AG20443 (cell line): ENCODE data around the gene MYZAP.
A peak's percentile ranks its signal among the peaks of the same experiment; 100 is the strongest.

ENCODE experiments used
- DNase-seq: peaks from one replicate; pipeline ENCODE4 v3.0.0; 2012; ENCODE audit warnings: low spot score, mixed read lengths

MYZAP gene

DNA sequence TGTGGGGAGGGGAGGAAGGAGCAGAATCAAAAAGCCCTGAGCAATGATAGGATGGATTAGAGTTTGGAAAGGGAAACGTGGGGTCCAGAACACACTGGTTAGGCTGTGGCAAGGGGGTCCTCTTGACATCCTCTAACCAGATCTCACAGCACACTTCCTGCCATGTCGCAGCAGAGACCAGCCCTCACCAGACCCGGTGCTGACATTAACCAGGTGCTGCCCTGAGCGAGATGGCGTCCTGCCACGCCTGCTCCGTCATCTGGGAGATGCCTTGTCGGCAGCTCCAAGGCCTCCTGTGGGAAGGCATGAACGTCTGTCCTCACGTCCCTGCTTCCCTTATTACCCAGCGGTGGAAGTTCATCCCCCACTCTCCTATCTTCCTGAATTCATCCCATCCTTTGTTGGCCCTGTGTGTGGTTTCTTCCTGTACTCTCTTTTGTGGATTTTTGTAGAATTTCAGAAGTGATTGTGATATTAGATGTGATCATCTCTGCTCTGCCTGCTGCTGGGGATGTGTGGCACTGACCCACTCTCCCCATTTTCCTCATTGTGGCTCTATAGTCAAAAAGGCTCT, 29.4 kb upstream of the MYZAP start:
- no peak for DNase-seq

DNA sequence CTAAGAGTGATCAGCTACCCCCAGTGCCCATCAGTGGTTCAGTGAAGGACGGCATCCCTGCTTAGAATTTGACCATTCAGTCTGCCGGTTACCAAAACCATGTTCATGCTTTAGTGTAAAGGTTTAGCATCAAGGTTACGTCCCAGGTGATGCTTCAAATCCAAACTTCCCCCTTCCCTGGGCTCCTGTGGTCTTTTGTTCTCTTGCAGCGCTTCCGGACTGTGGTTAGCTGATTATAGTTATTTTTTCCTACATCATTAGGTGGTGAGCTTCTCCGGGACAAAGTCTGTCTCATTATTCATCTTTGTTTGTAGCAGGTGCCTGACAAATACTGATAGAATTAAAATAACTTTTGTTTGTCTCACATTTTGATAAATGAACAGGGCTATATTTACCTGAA, 28.3 kb upstream of the MYZAP start:
- no peak for DNase-seq

DNA sequence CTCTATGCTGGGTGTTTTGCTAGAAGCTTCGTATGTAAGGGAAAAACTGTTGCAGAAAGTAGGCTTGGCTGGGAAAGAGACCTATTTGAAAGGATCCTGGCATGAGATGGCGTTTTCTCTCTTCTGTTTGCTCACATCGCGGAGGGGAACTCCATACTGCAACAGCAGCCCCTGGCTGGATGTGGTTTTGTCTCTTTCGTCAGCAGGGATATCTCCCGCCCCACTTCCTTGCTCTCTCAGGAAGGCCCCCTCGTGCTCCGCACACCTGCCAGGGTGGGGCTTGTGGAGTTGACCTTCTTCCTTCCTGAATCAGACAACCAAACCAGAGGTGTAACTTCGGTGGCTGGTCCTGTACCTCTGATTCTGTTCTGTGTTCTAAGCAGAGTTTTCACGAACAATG, 26.4 kb upstream of the MYZAP start:
- no peak for DNase-seq

DNA sequence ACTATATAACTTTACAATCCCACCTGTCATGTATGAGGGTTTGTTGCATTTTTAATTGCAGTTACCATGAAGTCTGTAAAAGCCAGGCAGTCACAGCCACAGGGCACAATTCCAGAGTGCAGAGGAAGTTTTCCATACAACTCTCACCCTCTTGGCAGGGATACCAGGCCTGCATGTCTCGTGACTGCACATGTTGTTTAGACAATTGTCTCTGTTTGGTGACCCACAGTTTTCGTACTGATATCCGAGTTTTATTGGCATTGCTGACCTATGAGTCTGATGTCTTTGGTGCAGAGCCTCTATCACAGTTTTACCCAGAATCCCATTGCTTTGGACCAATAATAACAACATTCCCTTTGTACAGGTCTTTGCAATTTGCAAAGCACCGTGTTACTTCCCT, 24.9 kb upstream of the MYZAP start:
- no peak for DNase-seq

DNA sequence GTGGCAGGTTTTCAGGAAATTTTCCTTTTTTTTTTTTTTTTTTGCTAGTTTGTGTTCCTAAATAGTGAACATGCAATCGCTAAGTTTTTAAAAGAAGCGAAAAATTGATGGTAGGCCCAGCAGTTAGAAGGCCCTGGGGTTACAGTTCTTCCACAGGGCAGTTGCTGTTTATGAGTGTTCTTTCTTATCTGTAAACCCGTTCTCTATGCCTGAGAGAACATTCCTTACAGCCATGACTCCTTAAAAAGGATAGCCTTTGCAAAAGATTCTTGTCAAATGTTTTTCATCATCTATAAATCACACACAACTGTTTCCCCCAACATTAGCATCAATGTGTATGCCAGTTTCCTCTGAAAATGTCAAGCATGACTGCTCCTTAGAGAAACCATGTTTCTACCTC, 23.8 kb upstream of the MYZAP start:
- no peak for DNase-seq

DNA sequence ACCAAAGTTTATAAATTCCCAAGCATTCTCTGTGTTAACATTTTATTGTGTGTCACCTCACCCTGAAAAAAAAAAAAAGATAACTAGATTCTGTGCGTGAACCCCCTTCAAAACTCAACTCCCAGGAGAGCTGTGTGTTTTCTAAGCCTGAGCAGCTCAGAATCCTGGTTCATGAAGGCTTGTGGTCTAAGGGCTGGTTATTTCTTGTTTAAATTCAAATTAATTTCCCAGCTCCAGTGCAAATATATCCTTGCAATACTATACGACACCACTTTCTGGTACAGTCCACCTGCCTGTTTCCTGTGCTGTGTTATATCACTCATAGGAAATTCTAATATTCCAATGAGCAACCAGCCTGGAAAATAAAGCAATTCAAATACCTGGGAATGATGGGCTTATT, 23.4 kb upstream of the MYZAP start:
- no peak for DNase-seq

DNA sequence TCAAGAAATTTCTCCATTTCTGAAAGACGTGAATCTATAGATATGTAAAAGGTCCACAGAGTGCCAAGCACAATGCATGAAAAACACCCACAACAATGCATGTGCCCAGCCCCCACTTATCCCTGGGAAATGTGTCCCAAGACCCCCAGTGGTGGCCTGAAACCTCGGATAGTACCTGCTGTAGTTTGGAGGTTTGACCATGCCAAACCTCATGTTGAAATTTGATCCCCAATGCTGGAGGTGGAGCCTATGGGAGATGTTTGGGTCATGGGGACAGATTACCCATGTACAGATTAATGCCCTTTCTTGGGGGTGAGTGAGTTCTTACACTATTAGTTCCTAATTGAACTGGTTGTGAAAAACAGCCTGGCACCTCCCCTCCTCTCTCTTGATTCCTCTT, 21.4 kb upstream of the MYZAP start:
- DNase-seq: no peak

DNA sequence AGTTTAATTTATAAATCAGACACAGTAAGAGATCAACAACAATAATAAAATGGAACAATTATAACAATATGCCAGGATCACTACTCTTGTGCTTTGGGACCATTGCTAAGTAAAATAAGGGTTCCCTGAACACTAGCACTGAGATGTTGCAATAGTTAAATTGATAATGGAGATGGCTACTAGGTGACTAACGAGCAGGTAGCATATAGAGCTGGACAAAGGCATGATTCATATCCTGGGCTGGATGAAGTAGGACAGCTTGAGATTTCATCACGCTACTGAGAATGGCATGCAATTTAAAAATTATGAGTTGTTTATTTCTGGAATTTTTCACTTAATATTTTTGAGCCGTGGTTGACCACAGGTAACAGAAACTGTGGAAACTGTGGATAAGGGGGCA, 20.7 kb upstream of the MYZAP start:
- DNase-seq: no peak

DNA sequence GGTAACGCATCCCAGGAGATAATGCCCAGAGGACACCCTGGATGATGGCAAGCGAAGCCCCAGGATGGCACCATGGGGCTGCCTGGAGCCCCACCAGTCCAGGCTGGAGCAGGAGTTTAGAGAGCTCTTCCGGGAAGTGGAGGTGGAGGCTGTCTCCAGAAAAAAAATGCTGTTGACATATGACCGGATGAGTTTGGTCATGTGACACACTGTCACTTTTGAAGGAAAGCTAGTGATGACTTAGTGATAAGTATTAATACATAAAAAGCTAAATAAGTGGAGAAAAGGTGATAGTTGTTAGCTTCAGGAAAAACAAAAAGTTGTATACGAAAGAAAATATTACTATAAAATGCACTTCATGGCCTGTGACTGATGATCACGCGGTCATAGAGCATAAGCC, 20.0 kb upstream of the MYZAP start:
- DNase-seq: no peak

DNA sequence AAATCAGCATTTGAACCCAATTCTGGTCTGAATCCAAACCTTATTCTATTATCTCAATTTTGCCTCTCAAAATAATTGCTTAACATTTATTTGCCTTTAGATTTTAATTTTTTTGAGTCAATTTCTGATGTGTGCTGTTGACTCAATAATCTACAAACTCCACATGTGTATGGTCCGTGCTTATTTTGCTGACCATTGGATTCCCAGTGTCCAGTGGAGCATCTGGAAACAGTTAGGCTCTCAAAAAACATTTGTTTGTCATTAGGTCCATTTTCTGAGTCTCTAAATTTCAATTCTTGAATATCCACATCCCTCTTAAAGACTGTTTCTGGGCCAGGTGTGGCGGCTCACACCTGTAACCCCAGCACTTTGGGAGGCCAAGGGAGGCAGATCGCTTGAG, 19.2 kb upstream of the MYZAP start:
- DNase-seq: peak; percentile 52

DNA sequence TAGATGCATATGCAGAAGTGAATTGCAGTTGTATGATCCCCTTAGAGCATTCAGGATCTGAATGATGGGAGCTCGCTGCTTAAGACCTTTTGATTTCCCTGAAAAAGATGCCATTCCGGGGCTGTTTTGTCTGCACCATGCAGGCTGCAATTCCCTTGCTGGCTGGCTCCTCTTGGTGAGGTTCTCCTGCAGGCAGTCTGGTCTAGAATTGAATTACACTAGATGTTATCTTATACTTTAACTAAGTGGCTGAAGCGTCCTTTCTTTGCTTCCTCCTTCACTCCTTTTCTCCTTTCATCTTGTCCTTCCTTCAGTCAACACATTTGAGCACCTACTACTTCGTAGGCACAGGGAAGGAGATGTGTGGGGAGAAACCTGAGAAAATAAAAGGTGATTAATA, 18.6 kb upstream of the MYZAP start:
- no peak for DNase-seq

DNA sequence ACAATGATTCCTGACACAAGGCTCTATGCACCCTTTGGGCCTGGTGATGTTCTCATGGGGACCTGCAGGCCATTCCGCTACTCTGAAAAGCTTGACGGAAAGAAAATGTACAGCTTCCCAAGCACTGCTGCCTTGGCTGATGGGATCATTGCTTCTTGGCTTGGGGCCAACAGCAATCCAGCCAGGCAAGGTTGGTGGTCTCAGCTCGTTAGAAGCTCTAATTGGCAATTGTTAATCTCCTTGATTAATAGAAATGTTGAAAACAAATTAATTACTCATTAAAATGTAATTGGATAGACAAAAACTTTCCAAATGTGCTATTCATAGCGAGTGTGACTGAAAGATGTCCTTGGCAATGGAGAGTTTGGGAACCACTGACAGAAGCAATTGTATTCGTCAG, 16.3 kb upstream of the MYZAP start:
- no peak for DNase-seq

DNA sequence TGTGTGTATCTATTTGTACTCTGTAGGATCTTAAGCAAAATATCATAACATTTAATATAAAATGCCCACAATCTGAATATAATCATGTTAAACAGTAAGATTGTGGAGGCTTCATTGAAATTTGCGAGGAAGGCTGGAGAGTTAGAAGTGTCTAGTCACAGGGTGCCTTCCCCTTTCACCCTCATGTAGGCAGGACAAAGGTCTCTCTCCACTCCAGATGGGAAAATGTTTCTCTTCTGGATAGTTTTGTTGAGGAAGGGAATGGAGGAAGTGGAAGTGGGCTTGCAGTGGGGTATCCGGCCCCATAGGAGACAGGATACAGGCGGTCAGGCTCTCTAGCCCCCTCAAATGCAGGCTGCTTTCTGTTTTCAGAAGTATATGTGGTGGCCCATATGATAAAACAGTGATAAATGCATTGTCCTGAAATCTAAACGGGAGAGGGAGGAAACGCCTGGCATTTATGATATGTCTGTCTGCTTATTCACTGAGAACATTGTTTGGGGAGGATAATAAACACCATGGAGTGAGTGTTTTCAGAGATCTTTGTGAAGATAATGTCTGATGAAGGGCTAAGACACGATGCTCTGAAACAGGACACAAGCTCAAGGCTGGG, 13.3 kb upstream of the MYZAP start:
- DNase-seq: no peak

DNA sequence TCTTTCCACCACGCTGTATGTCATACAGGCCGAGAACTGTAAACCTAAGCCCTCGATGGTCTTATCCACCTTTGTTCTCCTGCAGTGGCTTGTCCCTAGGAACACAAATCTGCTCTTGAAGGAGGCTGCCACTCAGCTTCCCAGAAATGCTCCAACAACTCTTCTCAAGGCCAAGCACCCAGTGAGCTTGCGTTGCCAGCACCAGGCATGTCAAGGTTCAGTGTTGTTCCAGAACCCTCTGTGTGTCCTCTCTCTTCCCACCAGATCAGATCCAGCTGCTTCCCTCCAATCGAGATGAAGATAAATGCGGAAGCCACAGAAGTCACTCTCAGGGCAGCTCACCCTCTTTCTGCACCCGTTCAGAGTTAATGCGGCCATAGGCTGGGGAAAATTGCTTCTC, 11.3 kb upstream of the MYZAP start:
- DNase-seq: no peak

DNA sequence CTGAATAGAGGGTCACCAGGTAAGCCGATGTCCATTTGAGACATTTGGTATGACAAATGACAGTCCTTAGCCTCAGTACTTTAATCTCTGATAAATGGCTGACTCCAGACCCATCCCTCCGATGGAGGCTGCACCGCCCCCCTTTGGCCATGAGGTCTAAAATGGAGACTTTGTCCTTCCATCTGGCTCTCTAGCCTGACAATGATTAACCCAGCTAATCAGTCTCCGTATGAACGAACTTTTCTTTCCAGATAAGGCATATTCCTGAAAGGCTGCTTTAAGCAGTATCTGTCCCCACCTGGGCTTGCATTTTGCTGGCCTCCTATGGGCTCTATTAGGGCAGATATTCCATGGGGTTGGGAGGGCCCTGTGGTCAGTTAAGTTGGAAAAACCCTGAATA, 10.8 kb upstream of the MYZAP start:
- no peak for DNase-seq

DNA sequence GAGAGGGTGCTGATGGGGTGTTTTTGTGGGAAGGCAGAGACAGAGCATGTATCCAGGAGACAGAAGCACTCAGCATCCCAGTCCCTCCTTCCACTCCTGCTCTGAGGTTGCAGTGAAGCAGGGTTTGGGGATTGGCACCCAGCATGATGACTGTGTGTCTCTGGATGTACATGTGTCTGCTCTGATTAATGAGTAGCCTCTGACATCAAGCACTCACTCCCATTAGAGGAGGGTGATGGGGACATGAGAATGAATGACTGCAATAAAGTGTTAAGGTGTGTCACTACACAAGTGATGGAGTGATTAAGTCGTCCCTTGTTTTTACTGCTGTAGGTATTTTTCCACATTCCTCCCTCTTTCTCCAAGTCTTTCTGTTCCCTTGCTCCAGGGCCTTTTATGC, 9.6 kb upstream of the MYZAP start:
- no peak for DNase-seq

DNA sequence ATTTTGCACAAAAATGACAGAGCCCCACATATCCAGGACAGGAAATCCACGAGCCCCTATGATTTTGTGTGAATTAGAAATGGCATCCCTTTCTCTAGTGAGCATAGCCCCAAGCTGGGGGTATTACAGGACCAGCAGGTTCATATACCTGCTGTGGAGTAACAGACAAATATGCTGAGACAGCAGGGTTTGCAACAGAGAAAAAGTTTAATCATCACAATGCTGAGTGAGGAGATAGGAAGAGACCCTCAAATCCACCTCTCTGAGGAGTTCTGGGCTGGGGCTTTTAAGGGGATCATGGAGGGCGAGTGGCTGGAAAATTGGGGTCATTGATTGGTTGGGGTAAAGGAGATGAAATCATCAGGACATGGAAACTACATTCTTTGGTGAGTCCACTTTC, 8.4 kb upstream of the MYZAP start:
- DNase-seq: no peak

DNA sequence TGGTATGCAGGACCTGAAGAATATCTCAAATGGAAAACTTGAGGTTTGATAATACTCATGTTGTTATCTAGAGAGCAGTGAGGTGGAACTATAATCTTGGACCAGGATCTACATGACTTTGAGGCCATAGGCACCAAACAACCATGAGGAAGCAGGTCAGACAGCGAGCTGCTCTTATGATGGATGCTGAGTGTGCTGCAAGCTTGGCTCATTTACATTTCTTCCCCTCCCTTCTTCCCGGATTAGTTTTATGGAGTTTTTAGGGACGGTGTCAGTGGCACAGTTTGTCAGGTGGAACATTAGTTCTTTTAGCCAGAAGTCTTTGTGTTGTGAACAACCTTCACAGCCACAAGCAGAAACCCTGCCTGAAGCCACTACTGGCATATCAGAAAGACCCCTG, 8.0 kb upstream of the MYZAP start:
- no peak for DNase-seq

DNA sequence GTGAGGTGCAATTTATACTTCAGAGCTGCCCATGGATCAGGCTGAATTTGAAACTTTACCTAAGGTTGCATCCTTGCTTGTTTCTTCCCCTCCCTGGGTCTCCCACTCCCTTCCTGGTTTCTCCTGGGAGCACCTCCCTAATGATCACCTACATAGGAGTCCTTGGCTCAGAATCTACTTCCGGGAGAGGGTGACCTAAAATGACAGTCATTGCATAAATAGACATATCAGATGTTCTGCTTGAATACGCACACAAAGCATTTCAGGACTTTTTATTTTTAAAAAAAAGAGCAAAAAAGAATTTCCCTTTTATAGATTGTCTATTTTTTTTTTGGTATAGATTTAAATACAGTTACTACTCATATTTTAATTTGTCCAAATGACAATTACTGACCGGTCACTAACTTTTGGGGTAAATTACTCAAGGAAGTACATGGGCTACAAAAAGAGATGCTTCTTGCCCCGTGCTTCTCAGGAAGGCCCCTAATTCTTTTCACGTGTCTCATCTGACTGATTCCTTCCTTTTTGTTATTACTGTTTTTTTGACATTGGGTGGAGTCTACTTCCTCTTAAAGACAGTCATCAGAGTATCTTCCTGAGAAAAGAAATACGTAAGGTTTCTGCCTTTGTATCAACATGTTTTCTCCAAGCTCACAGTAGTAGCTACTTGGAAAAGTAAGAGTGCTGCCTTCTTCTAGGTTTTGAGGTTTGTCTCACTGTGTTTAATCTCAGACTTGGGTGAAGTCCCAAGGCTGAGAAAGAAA, 4.9 kb upstream of the MYZAP start:
- DNase-seq: no peak

DNA sequence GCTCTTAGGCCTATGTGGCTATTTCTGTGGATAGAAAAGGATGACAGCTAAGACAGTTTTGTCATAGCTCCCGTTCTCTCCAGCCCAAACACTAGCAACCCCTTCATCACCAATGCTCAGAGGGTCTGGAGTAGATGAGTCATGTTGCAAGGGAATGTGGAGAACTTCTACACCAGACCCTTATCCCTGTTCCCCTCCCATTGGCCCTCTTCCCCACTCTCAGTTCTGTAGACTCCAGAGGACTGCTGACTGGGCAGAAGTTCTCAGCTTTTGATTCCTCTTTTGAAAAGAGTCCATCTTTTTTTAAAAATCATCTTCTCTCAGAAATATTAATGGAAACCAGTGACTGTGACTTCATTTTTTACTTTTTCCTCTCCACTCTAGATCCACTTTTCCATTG, 2.4 kb upstream of the MYZAP start:
- DNase-seq: no peak

DNA sequence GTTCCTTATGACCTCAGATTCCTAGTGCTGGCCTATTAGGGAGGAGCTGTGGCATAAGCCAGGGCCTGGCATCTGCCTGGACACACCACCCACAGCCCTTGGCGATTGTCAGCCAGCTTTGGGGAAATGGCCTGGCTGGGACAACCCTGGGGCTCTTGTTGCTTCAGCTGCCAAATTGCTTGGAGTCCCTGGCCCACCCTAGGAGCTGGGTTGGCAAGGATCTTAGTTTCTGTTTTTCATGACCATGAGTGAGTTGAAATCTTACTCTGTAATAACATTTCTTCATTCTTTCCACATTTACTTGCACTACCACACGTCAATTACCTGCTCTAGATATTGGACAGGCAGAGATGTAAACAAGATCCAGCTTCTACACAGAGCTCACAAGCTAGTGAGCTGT, 1.9 kb upstream of the MYZAP start:
- DNase-seq: no peak

DNA sequence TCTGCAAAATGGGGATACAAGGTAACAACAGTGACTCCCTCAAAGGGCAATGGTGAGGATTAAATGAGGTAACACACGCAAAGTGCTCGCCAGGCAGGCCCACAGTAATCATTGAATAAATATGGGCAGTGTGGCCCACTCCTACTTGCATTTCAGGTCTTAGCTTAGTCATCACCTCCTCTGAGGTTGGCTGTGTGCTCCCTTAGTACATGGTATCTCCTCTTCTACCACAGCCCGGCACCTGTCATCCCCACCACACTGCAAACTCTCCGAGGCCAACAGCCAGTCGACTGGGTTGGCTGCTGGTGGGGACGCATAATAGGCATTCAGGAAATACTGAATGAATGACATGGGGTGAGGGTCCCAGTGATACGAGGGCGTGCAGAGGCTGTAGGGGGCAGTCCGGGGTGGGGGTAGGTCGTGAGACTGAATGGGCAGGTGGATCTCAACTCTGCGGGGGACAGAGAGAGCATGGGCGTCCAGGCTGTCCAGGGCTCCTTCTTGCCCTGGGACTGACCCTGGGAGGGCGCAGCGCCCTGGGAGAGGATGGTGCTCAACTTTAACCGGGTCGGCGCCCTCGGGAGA, 375 bp upstream of the MYZAP start:
- DNase-seq: no peak

DNA sequence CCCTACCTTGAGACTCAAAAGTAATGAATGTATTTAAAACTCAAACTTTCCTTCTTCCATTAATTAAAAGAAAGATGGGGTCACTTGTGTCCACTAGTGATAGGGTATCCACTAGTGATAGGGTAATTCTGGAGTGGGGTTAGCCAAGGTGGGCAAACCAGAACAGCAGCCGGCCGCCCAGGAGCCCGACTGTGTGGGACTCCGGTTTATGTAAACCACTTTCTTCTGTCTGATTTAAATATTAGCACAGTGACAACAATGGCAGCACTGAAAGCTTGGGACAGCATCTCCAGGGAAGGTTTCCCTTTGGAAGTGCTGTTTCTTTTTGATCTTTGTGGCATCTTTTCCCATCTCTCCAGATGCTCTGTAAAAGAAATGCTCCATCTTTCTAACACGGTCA, 722 bp downstream of the MYZAP start:
- no peak for DNase-seq
